H9 (cell line): ENCODE measurements around the gene TNFSF10. TPM values are rescaled to one million over a fixed set of nuclear protein-coding genes. Genes with fewer than 3 reads are reported as not detected.
A peak's percentile ranks its signal among the peaks of the same experiment; 100 is the strongest.

Source experiments
- DNase-seq: peaks from one replicate; pipeline ENCODE4 v3.0.0-alpha.2; 2017
- H2AFZ ChIP-seq: one replicate; pipeline ENCODE4 v1.6.1; 2013; ENCODE audit warnings: mild to moderate bottlenecking, low read length, control low read depth, moderate library complexity
- H2AK5ac ChIP-seq: 2 replicates; pipeline ENCODE4 v1.6.1; 2013; ENCODE audit warnings: low read length, control low read depth, mixed read lengths; ENCODE audit not compliant: insufficient read length
- H2BK120ac ChIP-seq: one replicate; pipeline ENCODE4 v1.6.1; 2013; ENCODE audit warnings: low read depth, mild to moderate bottlenecking, low read length, control low read depth, inconsistent platforms; ENCODE audit not compliant: poor library complexity, severe bottlenecking
- H2BK12ac ChIP-seq: 2 replicates; pipeline ENCODE4 v1.6.1; 2013; ENCODE audit warnings: low read length, control low read depth, mixed read lengths, low read depth; ENCODE audit not compliant: insufficient read length
- H2BK15ac ChIP-seq: 2 replicates; pipeline ENCODE4 v1.6.1; 2013; ENCODE audit warnings: low read depth, low read length, control low read depth
- H2BK20ac ChIP-seq: one replicate; pipeline ENCODE4 v1.6.1; 2013; ENCODE audit warnings: low read depth, mild to moderate bottlenecking, low read length, control low read depth, inconsistent platforms; ENCODE audit not compliant: poor library complexity, severe bottlenecking
- H2BK5ac ChIP-seq: 2 replicates; pipeline ENCODE4 v1.6.1; 2013; ENCODE audit warnings: low read length, control low read depth, mixed read lengths; ENCODE audit not compliant: insufficient read length
- H3K14ac ChIP-seq: 2 replicates; pipeline ENCODE4 v1.6.1; 2013; ENCODE audit warnings: low read length, control low read depth; ENCODE audit not compliant: insufficient read depth
- H3K18ac ChIP-seq: 2 replicates; pipeline ENCODE4 v1.6.1; 2013; ENCODE audit warnings: low read depth, mild to moderate bottlenecking, mixed read lengths, low read length, control low read depth; ENCODE audit not compliant: insufficient read length
- H3K23ac ChIP-seq: 2 replicates; pipeline ENCODE4 v1.6.1; 2013; ENCODE audit warnings: low read length, control low read depth, mixed read lengths, low read depth; ENCODE audit not compliant: insufficient read length
- H3K23me2 ChIP-seq: 2 replicates; pipeline ENCODE4 v1.6.1; 2013; ENCODE audit warnings: low read depth, mild to moderate bottlenecking, mixed read lengths, low read length, control low read depth; ENCODE audit not compliant: insufficient read length, poor library complexity, severe bottlenecking
- H3K27ac ChIP-seq: 2 replicates; pipeline ENCODE4 v1.5.1; 2013; ENCODE audit warnings: low read length, control low read depth, mixed read lengths, low read depth; ENCODE audit not compliant: insufficient read length
- H3K27me3 ChIP-seq: 2 replicates; pipeline ENCODE4 v1.6.1; 2013; ENCODE audit warnings: low read length, control low read depth, inconsistent platforms; ENCODE audit not compliant: insufficient read depth
- H3K4ac ChIP-seq: 2 replicates; pipeline ENCODE4 v1.6.1; 2013; ENCODE audit warnings: low read depth, mild to moderate bottlenecking, control low read depth, inconsistent platforms, low read length, moderate library complexity
- H3K4me1 ChIP-seq: 2 replicates; pipeline ENCODE4 v1.6.1; 2013; ENCODE audit warnings: low read length, control low read depth, inconsistent platforms; ENCODE audit not compliant: insufficient read depth
- H3K4me2 ChIP-seq: 2 replicates; pipeline ENCODE4 v1.6.1; 2013; ENCODE audit warnings: low read length, control low read depth, mixed read lengths; ENCODE audit not compliant: insufficient read length, insufficient read depth
- H3K56ac ChIP-seq: 2 replicates; pipeline ENCODE4 v1.6.1; 2013; ENCODE audit warnings: low read depth, mild to moderate bottlenecking, mixed read lengths, low read length, control low read depth; ENCODE audit not compliant: insufficient read length
- H3K79me1 ChIP-seq: 2 replicates; pipeline ENCODE4 v1.6.1; 2013; ENCODE audit warnings: low read depth, mild to moderate bottlenecking, moderate library complexity, low read length, control low read depth, inconsistent platforms; ENCODE audit not compliant: insufficient read depth, poor library complexity, severe bottlenecking
- H3K79me2 ChIP-seq: 2 replicates; pipeline ENCODE4 v1.6.1; 2013; ENCODE audit warnings: low read length, control low read depth, inconsistent platforms; ENCODE audit not compliant: insufficient read depth
- H3K9ac ChIP-seq: 2 replicates; pipeline ENCODE4 v1.6.1; 2013; ENCODE audit warnings: low read length, control low read depth, mixed read lengths; ENCODE audit not compliant: insufficient read length; ENCODE audit errors: extremely low read depth
- H3K9me3 ChIP-seq: one replicate; pipeline ENCODE4 v1.6.1; 2013; ENCODE audit warnings: low read depth, low read length, inconsistent platforms; ENCODE audit not compliant: control insufficient read depth
- H3T11ph ChIP-seq: one replicate; pipeline ENCODE4 v1.6.1; 2013; ENCODE audit warnings: mild to moderate bottlenecking, low read length, control low read depth, inconsistent platforms
- H4K20me1 ChIP-seq: one replicate; pipeline ENCODE4 v1.6.1; 2013; ENCODE audit not compliant: control insufficient read depth, insufficient read length, insufficient read depth
- H4K5ac ChIP-seq: 2 replicates; pipeline ENCODE4 v1.6.1; 2013; ENCODE audit warnings: low read depth, mild to moderate bottlenecking, mixed read lengths, low read length, control low read depth; ENCODE audit not compliant: insufficient read length
- H4K8ac ChIP-seq: replicated peaks from 2 replicates; pipeline ENCODE4 v1.6.1; 2013; ENCODE audit warnings: low read length, control low read depth, mixed read lengths, low read depth; ENCODE audit not compliant: insufficient read length
- H4K91ac ChIP-seq: 2 replicates; pipeline ENCODE4 v1.6.1; 2013; ENCODE audit warnings: low read depth, mild to moderate bottlenecking, moderate library complexity, mixed read lengths, low read length, control low read depth; ENCODE audit not compliant: insufficient read length
- H3K27ac Mint-ChIP-seq, 3 experiments: 2 replicates in 2 of 3; 3 replicates in 1 of 3; pipeline ENCODE4 v1.8.0; 2020 to 2021; ENCODE audit warnings: mixed read lengths in 3 of 3, mild to moderate bottlenecking in 1 of 3, moderate library complexity in 1 of 3
- H3K27me3 Mint-ChIP-seq: 2 replicates; pipeline ENCODE4 v1.8.0; 2021; ENCODE audit warnings: low read depth, mild to moderate bottlenecking, moderate library complexity, mixed read lengths
- H3K36me3 Mint-ChIP-seq, 3 experiments: 2 replicates in 2 of 3; 3 replicates in 1 of 3; pipeline ENCODE4 v1.8.0; 2020 to 2021; ENCODE audit warnings: low read depth in 3 of 3, mixed read lengths in 3 of 3; ENCODE audit not compliant: insufficient read depth in 1 of 3
- H3K4me1 Mint-ChIP-seq, 2 experiments: 2 replicates each; pipeline ENCODE4 v1.8.0; 2020; ENCODE audit warnings: mixed read lengths in 2 of 2
- H3K4me3 Mint-ChIP-seq, 2 experiments: 2 replicates in 1 of 2; 3 replicates in 1 of 2; pipeline ENCODE4 v1.8.0; 2020 to 2021; ENCODE audit warnings: mild to moderate bottlenecking in 2 of 2, mixed read lengths in 2 of 2, moderate library complexity in 1 of 2
- H3K9me3 Mint-ChIP-seq, 2 experiments: 2 replicates in 1 of 2; 3 replicates in 1 of 2; pipeline ENCODE4 v1.8.0; 2020; ENCODE audit warnings: mild to moderate bottlenecking in 2 of 2, mixed read lengths in 2 of 2, moderate library complexity in 1 of 2
- CTCF ChIP-seq: fragments of 200-600 bp; sonication (generic); conservative IDR thresholded peaks from 3 replicates; pipeline ENCODE4 v1.8.0; 2021; ENCODE audit warnings: antibody characterized with exemption, mild to moderate bottlenecking
- WGBS: extraction: QIAGEN DNeasy Blood & Tissue Kit; methylation state at CpG from one replicate; pipeline ENCODE4 v1.1.7; 2013; ENCODE audit warnings: missing lambda C conversion rate, low lambda C conversion rate, mixed read lengths; ENCODE audit not compliant: insufficient read length; ENCODE audit errors: extremely low coverage; 5-methylcytosine and 5-hydroxymethylcytosine counted together
- total RNA-seq: library from RNA; stranded (reverse); gene quantifications from 2 replicates; pipeline ENCODE4 v1.2.1, GENCODE V29; 2021

TNFSF10 gene
- total RNA-seq, 1 experiment from 2014 or later = not detected

- no peak overlapping the region for H4K91ac ChIP-seq
- H3K18ac ChIP-seq = no peak overlapping the region
- H3K56ac ChIP-seq = no peak overlapping the region
- H3K4ac ChIP-seq = no peak overlapping the region
- H3K36me3 Mint-ChIP-seq = no peaks in the 10 kb centered on the region
- H3K14ac ChIP-seq = no peak overlapping the region
- H4K5ac ChIP-seq = no peak overlapping the region
- peaks cover 3% of the 10 kb centered on the region; the same call in 1 of the 2 replicates for H3K27me3 Mint-ChIP-seq
- no peak overlapping the region for H3T11ph ChIP-seq
- H3K27ac ChIP-seq = no peak overlapping the region
- H2BK15ac ChIP-seq = no peak overlapping the region
- no peak overlapping the region for H2BK120ac ChIP-seq
- H2BK12ac ChIP-seq = no peak overlapping the region
- DNase-seq = no peak
- H3K27me3 ChIP-seq = no peaks in the 10 kb centered on the region
- H3K4me1 ChIP-seq = peaks cover 9% of the 10 kb centered on the region; the same call in 1 of the 2 replicates
- H3K79me2 ChIP-seq = no peaks in the 10 kb centered on the region
- no CpG with 5 or more reads among the region's 1 CpG for WGBS
- no peaks in the 10 kb centered on the region for H3K9me3 Mint-ChIP-seq
- peak overlapping the region in 2 of 3 experiments; percentile 37 to 69; a peak in 2 of 7 replicates for H3K27ac Mint-ChIP-seq
- H4K8ac ChIP-seq = no peak overlapping the region
- no peaks in the 10 kb centered on the region for H3K23me2 ChIP-seq
- no peaks in the 10 kb centered on the region for H3K9me3 ChIP-seq
- H3K4me3 Mint-ChIP-seq = no peak overlapping the region
- no peaks in the 10 kb centered on the region for H3K79me1 ChIP-seq
- H2AFZ ChIP-seq = no peak overlapping the region
- no peak overlapping the region for H3K9ac ChIP-seq
- no peak overlapping the region for H2AK5ac ChIP-seq
- no peak overlapping the region for H2BK5ac ChIP-seq
- no peak for TF ChIP-seq CTCF
- no peaks in the 10 kb centered on the region for H4K20me1 ChIP-seq
- no peak overlapping the region for H2BK20ac ChIP-seq
- no peak overlapping the region for H3K4me2 ChIP-seq
- H3K4me1 Mint-ChIP-seq = peaks cover 3 to 9% of the 10 kb centered on the region in 2 experiments; a peak in 1 of 4 replicates
- no peak overlapping the region for H3K23ac ChIP-seq
These were observed 13.3 kb upstream of the TNFSF10 start for GRCh38 chr3:172536505-172536904.
